ENCODE measurements around the gene FAM184B. TPM values are rescaled to one million over a fixed set of nuclear protein-coding genes. Genes with fewer than 3 reads are reported as not detected.
"Not testable (repeated sequence)": the region's sequence is repeated elsewhere in the genome, so short reads cannot be mapped to it uniquely, and the experiment has no call there.

FAM184B gene
- total RNA-seq, 4 donors from 2014 or later, result 0.11 to 0.53 (median 0.49) TPM; not detected in 1

DNA sequence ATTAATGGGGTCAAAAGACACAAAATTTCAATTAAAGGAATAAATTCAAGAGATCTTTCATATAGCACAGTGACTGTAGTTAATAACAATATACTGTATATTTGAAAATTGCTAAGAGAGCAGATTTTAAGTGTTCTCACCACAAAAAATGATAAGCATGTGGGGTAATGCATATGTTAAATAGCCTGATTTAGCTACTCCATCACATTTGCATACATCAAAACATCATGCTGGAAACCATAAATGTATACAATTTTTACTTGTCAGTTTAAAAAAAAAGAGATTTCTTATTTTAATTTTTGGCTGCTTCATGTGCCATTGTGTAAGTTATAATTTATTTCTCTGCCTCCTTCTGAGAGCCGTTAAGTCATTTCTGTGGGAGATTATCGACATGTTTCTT lies 65.9 kb downstream of the FAM184B start:
- Histone ChIP-seq H3K4me1 (no peaks in the 10 kb centered on the region), H3K4me3 (no peak overlapping the region), H3K27me3 (no peaks in the 10 kb centered on the region), H3K9me3 (no peaks in the 10 kb centered on the region), H3K36me3 (no peaks in the 10 kb centered on the region), H3K27ac (no peak overlapping the region)
- in situ Hi-C loops (cut with MboI; ENCODE audit: low sequenced_read_pairs in 4 of 4), result no loop called here
- TF ChIP-seq, protein P1, sequence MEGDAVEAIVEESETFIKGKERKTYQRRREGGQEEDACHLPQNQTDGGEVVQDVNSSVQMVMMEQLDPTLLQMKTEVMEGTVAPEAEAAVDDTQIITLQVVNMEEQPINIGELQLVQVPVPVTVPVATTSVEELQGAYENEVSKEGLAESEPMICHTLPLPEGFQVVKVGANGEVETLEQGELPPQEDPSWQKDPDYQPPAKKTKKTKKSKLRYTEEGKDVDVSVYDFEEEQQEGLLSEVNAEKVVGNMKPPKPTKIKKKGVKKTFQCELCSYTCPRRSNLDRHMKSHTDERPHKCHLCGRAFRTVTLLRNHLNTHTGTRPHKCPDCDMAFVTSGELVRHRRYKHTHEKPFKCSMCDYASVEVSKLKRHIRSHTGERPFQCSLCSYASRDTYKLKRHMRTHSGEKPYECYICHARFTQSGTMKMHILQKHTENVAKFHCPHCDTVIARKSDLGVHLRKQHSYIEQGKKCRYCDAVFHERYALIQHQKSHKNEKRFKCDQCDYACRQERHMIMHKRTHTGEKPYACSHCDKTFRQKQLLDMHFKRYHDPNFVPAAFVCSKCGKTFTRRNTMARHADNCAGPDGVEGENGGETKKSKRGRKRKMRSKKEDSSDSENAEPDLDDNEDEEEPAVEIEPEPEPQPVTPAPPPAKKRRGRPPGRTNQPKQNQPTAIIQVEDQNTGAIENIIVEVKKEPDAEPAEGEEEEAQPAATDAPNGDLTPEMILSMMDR (IDR thresholded peaks at IDR 0.05 in 4 of 5, conservative IDR thresholded peaks at IDR 0.05 in 1 of 5), result no peak
- TF ChIP-seq POLR2A (IDR thresholded peaks at IDR 0.05), result no peak
- intact Hi-C loops (cut with DNase I; ENCODE audit: low total_unique reads), result no loop called here
- no peak for ATAC-seq
- DNase-seq, result no peak

- H3K27ac ChIP-seq, result no peak overlapping the region
- H3K27me3 ChIP-seq, result no peaks in the 10 kb centered on the region
- no peak overlapping the region for H3K4me3 ChIP-seq
- in situ Hi-C loops (cut with MboI; ENCODE audit: low sequenced_read_pairs in 4 of 4), result no loop called here
- no peak for ATAC-seq
- H3K9me3 ChIP-seq, result no peaks in the 10 kb centered on the region
- no peak for DNase-seq
- no peak for TF ChIP-seq POLR2A (IDR thresholded peaks at IDR 0.05)
- intact Hi-C loops (cut with DNase I; ENCODE audit: low total_unique reads), result no loop called here
- no peaks in the 10 kb centered on the region for H3K4me1 ChIP-seq
- H3K36me3 ChIP-seq, result no peaks in the 10 kb centered on the region
Measured at GRCh38 chr4:17713779-17714178, 67.6 kb downstream of the FAM184B start.

GRCh38 chr4:17712166-17712565 lies 69.3 kb downstream of the FAM184B start:
- in situ Hi-C loops (cut with MboI; ENCODE audit: low sequenced_read_pairs in 4 of 4), result no loop called here
- TF ChIP-seq, protein P1 (IDR thresholded peaks at IDR 0.05 in 4 of 5, conservative IDR thresholded peaks at IDR 0.05 in 1 of 5), result no peak
- no peak for TF ChIP-seq POLR2A (IDR thresholded peaks at IDR 0.05)

DNA sequence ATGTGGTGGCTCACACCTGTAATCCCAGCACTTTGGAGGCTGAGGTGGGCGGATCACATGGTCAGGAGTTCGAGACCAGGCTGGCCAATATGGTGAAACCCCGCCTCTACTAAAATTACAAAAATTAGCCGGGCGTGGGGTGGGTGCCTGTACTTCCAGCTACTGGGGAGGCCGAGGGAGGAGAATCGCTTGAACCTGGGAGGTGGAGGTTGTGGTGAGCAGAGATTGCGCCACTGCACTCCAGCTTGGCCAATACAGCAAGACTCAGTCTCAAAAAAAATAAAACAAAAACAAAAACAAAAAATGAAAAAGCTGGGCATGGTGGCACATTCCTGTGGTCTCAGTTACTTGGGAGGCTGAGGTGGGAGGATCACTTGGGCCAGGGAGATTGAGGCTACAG lies 70.2 kb downstream of the FAM184B start:
- H3K4me1 ChIP-seq; H3K27me3 ChIP-seq; H3K4me3 ChIP-seq; H3K27ac ChIP-seq; intact Hi-C loops (cut with DNase I; ENCODE audit: low total_unique reads); ATAC-seq; H3K9me3 ChIP-seq; in situ Hi-C loops (cut with MboI; ENCODE audit: low sequenced_read_pairs in 4 of 4); H3K36me3 ChIP-seq; DNase-seq: not testable (repeated sequence)

More at GRCh38 chr4:17712166-17712565, 69.3 kb downstream of the FAM184B start:
- DNase-seq (no peak), ATAC-seq (no peak)
- intact Hi-C loops (cut with DNase I; ENCODE audit: low total_unique reads), result no loop called here
- Histone ChIP-seq H3K27ac (no peak overlapping the region), H3K36me3 (no peaks in the 10 kb centered on the region), H3K4me3 (no peak overlapping the region), H3K9me3 (no peaks in the 10 kb centered on the region), H3K27me3 (no peaks in the 10 kb centered on the region), H3K4me1 (no peaks in the 10 kb centered on the region)

GRCh38 chr4:17709763-17710068 lies 71.7 kb downstream of the FAM184B start:
- in situ Hi-C loops (cut with MboI; ENCODE audit: low sequenced_read_pairs in 4 of 4) (no loop called here), intact Hi-C loops (cut with DNase I; ENCODE audit: low total_unique reads) (no loop called here)
- H3K27ac ChIP-seq, result no peak overlapping the region
- no peaks in the 10 kb centered on the region for H3K4me1 ChIP-seq
- no peaks in the 10 kb centered on the region for H3K9me3 ChIP-seq
- H3K36me3 ChIP-seq, result no peaks in the 10 kb centered on the region
- ATAC-seq, result no peak
- DNase-seq, result no peak
- no peak overlapping the region for H3K4me3 ChIP-seq
- H3K27me3 ChIP-seq, result no peaks in the 10 kb centered on the region
- no peak for TF ChIP-seq POLR2A (IDR thresholded peaks at IDR 0.05)
- TF ChIP-seq, protein P1 (IDR thresholded peaks at IDR 0.05 in 4 of 5, conservative IDR thresholded peaks at IDR 0.05 in 1 of 5), result no peak

DNA sequence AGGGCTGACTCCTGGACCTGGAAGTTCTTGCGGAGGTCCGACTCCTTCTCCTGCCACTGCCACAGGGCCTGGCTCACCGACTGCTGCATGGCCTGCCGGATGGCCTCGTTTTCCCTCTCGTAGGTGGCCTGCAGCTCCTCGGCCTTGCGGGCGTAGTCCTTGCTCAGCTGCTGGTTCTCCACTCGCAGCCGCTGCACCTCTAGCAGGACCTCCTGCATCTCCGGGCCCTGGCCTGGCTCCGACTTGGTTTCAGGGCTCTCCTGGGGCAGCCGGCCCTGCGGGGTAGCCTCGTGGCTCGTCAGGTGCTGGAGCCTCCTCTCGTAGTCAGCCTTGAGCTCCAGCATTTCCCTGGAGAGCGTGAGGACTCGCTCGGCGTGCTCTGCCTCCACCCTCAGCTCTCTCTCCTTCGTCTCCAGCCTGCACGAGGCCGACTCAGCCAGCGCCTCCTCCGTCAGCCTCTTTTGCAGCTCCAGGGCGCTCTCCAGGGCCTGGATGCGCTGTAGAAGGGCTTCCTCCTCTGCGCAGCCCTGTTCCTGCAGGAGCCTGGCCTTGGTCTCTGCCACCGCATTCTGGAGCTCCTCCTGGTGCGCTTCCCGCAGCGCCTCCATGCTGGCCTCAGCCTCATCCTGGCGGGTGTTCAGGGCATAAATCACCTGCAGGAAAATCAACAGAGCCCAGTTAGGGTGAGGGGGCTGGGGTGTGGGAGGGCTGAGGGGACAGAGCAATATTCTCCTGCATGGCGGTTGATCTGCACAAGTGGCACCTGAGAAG lies 72.2 kb downstream of the FAM184B start:
- H3K27ac ChIP-seq, result no peak overlapping the region
- no peaks in the 10 kb centered on the region for H3K27me3 ChIP-seq
- H3K9me3 ChIP-seq, result no peaks in the 10 kb centered on the region
- no peak overlapping the region for H3K4me3 ChIP-seq
- intact Hi-C loops (cut with DNase I; ENCODE audit: low total_unique reads), result no loop called here
- ATAC-seq, result no peak
- H3K4me1 ChIP-seq, result no peaks in the 10 kb centered on the region
- in situ Hi-C loops (cut with MboI; ENCODE audit: low sequenced_read_pairs in 4 of 4), result no loop called here
- H3K36me3 ChIP-seq, result no peaks in the 10 kb centered on the region
- no peak for TF ChIP-seq POLR2A (IDR thresholded peaks at IDR 0.05)
- TF ChIP-seq, protein P1 (IDR thresholded peaks at IDR 0.05 in 4 of 5, conservative IDR thresholded peaks at IDR 0.05 in 1 of 5), result no peak
- no peak for DNase-seq

Measured in gastrocnemius medialis (tissue), 4 donors.